Stimulated activated CD8-positive, alpha-beta memory T cell treated with anti-CD3 and anti-CD28 coated beads, Interleukin-15, amount 100 ng/mL, for 4 hours (primary cell): ENCODE data around the gene NPS.

Source experiments
- DNase-seq, 2 donors: peaks; one replicate each; pipeline ENCODE4 v3.0.0-alpha.2; 2020; ENCODE audit warnings: low read depth in 2 of 2

The NPS gene, protein sequence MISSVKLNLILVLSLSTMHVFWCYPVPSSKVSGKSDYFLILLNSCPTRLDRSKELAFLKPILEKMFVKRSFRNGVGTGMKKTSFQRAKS

DNA sequence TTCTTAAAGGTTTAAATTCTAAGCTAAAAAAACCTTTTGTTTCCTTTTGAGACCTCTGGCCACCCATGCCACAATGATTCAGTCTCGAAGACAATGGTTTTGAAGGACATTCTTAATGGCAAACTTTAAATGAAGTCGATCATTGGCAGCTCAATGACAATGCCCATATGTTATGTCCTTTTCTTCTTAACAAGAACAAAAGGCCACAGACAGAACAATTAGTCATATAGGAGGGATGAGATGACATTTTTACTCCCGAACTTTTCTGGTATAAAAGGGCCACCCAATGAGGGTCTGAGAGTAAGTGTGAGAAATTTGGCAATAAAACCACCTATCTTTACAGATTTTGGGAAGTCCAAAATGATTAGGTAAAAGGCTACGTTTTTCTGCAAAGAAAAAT is at the start of gene NPS:
Gene NPS (plus strand): TSS at position 301 of the 400 bp plus-strand sequence. CDS start 60 bp downstream, at position 361.
- DNase-seq, result no peak

DNA sequence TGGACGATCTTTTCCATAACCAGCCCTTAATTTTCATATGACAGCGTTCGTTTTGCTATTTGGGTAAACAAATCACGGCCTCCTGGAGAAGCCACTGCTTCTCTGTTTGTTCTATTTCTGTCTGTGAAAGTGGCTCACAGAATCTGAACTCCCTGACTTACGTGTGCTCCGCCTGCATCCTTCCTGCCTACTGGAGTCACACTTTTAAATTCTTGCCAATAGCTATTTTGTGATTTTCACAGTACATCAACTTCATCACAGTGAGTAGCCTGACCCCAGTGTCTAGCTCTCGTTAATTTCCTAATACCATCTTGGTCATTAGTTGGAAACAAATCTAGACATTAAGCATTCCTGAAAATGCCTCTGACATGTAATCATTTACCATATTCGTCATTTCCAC is 49.0 kb upstream of the NPS start:
- DNase-seq, result no peak

DNA sequence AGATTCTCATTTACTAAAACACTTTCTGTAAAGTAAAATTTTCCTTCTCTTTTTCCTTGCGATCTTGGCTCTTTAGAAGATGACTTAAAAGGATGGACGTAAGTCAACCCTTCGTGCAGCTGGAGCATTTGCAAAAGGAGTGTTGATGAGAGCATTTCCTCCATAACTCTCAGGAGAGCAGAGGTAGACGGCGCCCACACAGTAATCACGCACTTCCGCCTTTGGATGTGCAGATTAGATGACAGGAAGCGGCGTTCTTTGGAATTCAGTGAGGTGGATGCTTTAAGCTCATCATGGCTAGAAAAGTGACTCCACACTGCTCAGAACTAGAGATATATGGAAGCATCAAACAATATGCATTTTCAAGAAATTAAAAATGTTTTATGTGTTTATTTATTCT is 43.0 kb upstream of the NPS start:
- DNase-seq, result no peak

DNA sequence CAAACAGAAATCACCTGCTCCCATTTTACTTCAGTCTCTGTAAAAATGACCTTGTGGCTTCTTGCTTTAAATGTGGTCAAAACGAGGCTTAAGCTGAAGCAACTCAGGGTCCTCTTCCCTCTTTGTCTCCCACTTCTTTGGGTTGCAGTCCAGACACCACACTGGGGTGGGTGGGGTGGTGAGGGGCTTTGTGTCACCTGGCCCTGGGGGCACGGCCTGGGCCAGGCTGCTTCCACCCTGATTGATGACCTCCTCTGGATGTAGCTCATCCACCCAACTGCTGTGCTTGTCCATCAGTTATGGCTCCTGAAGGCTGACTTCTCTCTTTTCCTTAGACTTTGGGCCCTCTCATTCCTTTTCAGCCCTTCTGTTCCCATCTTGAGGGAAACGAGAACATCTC is 26.8 kb upstream of the NPS start:
- no peak for DNase-seq

DNA sequence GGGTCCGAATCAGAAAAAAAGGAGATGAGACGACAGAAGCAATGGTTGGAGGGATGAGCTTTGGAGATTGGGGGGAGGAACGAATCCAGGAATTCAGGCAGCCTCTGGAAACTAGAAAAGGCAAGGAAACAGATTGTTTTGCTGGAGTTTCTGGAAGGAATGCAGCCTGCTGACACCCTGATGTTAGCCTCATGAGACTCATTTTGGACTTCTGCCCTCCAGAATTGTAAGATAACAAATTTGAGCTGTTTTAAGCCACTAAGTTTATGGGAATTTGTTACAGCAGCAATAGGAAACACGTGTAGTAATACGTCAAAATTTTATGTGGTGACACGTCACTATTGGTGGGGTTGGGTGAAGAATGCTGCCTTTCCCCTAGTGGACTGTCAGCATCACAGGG is 25.6 kb upstream of the NPS start:
- DNase-seq, result no peak

DNA sequence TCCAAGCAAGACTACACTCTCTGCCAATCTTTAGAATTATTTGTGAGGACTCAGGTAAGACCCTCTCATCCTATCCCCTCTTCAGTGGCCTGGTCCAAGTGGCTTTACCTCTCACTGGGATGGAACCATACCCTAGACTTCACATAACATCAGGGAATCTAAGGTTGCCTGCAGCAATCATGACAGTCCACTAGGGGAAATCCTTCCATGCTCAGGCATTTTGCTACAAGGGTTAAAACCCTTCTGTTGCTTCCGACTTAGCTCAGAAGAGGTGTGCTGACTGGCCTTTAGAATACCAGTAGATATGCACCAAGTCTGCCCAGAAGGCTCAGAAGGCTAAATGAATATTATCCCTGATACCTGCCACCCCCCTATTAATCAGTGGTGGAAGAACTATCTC is 24.9 kb upstream of the NPS start:
- no peak for DNase-seq

DNA sequence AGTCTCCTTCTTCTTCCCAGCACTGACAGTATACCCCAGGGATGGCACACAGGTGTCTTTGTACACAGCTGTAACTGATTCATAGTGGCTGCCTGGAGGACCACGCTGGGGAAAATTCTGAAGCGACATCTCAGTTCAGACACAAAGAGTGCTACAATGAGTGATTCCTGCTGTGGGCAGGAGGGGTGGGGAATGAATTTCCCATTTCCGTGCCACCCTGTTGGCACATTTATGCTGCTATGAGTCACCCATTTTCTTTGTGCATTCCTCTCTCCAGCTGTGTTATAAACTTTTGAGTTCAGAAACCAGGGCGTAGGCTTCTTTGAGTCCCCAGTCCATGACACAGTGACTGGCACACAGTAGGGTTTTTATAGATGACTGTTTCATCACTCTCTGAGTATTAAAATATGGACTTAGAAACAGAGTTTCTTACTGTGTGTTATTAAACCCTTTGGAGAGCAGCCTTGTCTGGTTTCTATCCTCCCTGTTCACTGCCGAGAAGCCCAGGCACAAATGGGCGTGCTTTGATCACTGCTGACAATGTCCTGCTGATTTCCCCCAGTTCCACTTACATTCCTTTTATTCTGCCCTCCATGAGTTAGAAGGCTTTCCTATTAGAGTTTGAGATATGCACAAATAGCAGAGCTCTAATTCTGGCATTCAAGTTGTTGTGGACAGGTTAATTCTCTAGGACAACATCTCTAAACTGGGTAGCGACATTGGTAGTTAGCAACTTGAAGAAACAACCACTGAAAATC is 24.0 kb upstream of the NPS start:
- DNase-seq, result no peak

DNA sequence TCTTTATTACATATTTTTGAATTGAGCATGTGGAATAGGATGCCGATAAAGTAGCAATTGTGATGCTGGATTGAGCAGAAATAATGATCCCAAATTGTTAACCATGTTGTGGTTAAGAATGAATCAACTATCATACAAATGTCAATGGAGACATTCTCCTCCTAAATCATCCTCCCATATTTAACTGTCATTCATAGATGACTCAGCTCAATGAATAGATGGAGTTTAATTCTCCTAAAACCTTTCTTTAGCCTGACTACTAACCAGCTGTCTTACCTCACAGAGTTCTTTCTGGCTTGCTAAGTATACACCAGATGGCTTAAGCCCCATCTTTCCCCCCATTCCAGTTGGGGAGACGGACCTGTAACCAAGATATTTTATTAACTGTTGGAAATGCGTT is 23.4 kb upstream of the NPS start:
- DNase-seq, result no peak

DNA sequence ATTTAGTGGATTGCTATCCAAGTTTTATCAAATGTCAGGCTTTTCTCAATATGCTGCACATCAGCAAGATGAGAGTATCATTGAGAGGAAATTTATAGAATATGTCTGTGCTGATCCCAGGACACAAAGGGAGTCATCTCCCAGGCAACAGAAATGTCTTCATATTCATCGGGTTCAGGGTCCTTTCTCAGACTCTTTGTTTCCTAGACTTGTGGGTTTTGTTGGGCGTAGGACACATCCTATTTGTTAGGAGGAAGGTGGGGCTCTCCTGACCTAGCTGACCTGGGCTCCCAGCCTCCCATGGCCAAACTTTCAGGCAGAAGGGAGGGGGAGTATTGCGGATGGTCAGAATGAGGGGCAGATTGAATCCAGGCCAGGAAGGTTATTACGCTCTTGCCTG is 22.9 kb upstream of the NPS start:
- no peak for DNase-seq

DNA sequence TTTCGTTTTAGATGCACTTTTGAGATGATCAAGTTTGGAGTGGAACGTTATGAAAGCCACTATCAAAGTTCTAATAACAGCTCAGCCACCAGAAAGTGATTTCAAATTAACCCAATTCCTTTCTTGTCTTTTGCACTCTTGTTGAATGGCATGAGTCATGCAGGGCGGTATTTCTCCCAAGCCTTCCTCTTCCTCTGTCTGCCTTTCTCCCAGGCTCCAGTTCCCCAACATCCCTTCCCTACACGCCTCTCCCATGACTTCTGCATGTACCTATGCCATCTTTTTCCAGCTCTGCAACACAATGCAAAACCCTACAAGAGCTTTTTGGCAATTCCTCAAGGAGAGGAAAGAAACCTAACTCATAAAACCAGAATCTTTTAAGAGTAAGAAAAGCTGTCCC is 21.8 kb upstream of the NPS start:
- no peak for DNase-seq

DNA sequence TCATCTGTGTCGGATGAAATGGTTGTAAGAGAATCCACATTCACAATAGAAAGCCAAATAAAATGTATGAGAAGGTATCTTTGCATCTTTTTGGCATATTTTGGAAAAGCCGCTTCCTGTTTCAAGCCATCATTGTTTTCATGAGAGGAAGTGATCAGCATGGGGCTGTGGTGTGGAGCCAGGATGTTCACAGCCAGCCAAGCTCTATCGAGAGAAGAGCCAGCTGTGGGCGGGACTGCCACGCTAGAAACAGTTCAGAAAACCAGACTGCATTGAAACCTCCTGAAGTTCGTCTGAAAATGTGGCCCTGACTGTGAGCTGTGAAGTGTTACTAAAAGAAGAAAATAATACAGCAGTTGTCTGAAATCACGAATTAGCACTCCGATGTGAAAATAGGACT is 21.2 kb upstream of the NPS start:
- no peak for DNase-seq

DNA sequence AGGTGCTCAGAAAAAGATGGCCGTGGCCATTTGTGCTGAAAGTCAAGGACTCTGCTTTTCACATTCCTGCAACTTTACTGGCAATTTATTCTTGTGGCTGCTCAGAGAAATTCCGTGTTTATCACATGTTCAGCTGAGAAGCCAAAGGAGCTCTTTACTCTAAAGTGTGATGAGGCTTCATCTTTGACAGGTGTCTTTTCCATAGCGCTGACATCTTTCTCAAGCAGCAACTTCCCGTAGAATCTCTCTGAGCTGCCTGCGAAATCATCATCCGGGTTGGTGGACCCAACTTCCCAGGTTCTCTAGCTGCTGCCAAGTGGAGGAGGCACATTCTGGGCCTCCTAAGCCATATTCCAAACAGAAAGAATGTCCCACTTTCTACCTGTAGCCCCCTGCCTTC is 16.9 kb upstream of the NPS start:
- DNase-seq, result no peak

DNA sequence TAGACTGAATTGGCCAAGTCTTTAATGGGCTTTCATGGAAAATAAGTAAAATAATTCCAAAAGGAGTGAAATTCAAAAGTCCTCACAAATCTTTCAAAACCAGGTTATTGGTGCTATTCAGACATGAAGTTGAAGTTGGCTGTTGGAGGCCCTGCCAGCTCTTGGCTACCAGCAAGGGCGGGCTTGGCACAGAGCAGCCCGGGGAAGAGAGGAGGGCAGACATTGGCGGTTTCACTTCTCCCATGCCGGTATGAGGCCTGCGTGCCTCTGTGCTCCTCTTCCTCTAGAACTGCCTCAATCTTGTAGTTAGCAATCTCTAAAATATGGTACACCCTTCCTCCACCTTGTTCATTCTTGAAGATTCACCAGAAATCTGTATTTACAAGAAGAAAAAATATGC is 16.4 kb upstream of the NPS start:
- no peak for DNase-seq

DNA sequence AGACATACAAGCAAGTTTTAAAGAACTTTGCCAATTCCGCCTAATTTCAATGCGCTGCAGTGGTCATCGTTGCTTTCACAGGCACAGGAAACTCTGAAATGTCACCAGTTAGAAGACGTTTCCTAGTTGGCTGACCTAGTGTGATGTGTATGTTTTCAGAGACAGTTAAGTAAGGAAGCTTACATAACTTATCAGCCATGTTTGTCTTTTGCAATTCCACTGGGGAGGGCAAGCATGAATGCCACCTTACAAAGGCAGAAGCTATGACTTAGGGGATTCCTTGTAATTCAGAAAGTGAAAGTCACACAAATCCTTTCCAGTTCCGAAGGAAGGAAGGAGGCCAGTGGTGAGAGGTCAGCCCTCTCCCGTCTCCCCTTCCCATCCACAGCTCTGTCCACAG is 15.0 kb upstream of the NPS start:
- DNase-seq, result no peak

DNA sequence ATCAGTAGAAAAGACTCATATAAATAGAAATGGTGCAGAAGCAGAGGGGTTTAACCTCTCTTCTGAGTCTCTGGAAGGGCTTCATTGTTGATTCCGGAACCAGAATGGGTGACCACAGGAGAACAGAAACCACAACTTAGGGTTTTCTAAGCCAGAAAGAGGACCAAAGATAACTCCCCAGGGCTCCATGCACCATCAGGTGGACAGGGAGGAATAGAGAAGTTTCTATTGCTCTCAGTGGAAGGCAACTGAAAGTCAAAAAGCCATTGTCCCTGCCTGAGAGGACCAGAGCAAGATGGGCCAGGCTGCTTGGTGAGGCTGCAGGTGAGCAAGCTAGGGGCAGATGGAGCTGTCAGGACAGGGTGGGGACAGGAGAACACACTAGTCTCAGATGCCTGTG is 14.6 kb upstream of the NPS start:
- DNase-seq, result no peak

DNA sequence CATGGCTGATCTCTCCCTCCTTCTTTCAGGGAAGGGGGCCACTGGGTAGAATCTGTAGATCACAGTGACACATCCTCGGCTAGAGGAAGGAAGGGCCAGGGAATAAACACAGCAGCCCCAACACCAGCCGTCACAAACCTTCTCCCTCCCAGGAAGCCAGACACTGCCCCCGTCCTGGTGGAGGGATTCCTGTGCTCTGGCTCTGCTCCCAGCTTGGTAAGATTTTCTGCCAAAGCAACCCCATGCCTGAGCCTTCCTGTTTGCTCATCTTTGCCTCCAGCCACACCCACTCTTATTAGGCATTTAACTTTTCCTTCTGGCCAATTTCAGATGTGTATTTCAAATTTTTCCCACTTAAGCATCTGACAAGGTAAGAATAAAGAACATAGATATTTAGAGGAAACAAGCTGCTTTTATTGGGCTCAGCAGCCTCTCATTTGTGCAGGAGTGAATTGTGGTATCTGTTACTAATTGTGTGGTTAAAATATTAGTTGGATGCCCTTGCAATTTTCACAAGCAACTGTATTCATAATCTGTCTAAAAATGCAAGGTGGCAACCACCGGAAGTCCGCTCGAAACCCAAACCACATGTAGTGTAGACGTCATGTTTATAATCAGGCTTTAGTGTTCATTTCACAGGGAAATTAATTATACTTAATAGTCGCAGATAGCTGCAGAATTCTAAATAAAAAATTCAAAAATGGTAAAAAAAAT is 13.2 kb upstream of the NPS start:
- no peak for DNase-seq

DNA sequence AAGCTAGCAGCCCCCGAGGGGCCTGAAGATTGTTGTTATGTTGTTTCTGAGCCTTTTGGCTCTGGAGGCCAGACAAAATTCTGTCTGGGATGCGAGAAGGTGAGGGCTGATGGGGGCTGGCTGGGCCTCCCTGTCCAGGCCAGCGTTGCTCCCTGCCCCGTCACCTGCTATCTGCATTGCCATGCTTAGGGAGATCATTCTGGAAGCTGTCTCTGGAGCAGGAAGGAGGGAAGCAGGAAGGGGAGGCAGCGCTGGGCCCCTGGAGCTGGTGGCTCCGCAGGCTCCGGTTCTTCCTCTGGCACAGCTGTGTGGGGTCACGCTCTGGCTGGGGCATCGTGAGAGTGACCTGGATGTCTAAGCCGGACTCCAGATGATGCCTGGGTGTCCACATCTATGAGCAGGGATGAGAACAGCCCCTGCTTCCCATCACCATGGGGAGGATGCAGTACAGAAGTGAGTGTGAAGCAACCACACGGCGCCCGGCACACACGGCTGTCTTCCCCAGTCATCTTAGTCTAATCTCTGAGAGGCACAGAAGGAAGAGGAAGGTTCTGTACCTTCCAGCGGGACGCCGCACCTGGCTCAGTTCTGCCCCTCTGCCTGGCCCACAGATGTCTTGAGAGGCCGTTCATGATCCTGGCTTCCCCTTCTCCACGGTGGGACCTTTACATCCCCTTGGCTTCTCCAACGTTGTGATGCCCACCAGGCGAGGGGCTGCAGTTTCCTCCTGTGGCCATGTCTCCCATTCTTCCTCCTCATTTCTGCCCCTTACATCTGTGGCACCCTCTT is 11.9 kb upstream of the NPS start:
- no peak for DNase-seq

DNA sequence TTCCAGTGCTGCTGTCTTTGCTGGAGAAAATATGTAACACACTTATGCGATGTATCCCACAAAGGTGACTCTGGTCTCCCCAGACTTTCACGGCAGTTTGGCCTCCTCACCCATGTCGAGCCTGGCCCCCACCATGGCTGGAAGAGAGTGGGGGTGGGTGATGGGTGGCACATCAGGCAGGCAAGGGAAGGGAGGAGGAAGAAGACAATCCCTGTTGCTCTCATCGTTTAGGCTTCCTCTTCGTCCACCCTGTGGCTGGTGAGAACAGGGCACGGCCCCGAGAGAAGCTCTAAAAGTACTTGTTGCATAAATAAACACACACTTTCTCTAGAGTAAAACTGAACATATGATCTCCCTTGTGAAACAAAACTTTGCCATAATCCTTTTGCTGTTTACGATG is 11.2 kb upstream of the NPS start:
- DNase-seq, result no peak

DNA sequence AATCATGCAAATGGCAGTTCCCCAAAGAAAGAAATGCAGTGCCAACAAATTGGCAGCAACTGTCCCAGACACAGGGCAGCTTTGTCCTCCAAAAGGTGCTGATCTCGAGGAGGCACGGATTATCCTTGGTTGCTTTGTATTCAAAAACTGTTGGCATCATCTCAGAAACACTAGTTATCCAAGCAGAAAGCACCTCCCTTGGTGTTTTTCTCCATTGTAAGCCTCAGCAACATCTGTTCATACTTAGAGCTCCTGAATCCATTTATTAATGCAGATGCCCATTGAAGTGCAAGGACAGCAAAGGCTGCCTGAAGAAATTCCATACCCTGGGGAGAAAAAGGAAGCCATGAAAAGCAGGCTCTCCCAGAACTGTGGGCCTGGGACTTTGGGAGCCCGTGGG is 1.1 kb upstream of the NPS start:
- no peak for DNase-seq

DNA sequence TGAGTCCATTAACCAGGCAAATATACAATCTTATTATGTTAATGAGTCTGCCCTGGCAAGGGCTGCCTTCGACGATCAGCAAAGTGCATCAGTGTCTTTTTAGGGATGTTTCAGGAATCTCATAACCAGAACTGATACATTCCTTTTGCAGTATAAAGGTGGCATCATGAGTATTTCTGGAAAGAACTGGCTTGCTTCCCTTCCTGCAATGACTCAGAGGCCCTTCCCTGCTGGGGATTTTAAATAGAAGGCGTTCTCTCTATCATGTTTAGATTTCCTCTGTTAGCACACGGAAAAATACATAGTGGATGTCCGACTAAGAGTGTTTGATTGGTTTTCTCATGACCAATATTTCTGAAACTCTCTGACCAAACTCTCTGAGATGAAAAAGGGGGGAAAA is 1.8 kb downstream of the NPS start:
- no peak for DNase-seq

DNA sequence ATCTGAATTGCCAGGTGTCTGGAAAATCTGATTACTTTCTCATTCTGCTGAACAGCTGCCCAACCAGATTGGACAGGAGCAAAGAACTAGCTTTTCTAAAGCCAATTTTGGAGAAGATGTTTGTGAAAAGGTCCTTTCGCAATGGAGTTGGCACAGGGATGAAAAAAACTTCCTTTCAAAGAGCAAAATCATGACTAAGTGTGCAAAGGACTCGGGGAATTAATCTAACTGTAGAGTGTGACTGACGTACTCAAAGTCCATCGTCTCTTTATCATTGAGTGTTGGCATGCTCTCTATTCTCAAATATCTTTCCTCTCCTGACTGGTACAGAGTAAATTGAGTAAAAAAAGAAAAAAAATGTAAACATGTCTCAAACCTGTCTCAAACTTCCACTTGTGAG is 3.3 kb downstream of the NPS start:
- DNase-seq, result no peak

DNA sequence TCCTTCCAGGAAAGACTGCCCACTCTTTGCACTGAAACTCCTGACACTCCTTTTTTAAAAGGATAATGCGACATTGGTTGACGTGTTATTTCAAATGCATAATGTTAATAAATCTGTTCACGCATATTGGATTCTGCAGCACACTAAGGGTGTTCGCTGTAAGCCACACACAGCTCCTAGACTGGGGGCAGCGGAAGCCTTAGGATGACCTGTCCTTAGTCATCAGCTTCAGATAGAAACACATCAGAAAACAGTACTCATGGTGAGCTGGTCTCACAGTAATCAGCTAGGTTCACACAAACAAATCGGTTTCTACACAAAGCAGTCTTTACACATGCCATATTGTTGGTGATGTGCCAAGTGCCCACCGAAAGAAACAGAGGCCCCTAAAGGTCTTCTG is 4.3 kb downstream of the NPS start:
- no peak for DNase-seq

DNA sequence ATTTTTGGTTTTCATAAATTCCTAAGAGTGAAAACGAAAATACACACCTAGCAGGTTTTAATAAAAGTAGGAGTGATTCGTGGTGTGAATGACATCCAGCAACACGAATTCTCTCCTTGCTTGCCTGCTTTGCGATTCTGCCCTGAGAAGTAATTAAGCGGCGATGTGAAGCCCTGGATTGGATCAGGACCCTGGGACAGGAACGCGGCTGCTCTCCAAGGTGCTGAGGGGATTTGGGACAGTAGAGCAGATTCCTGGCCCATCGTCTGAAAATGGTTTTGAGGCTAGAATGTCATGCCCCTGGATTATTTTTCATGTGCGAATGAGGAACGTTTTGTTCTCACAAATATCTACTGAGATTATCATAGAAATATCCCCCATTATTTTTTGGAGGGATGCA is 7.8 kb downstream of the NPS start:
- DNase-seq, result no peak
